Adrenal gland (tissue), 12 donors: ENCODE measurements around the gene MAPK13. TPM values are rescaled to one million over a fixed set of nuclear protein-coding genes. Genes with fewer than 3 reads are reported as not detected.

Experiments
- DNase-seq, 7 donors: peaks; one replicate each; pipeline ENCODE4 v3.0.0-alpha.2; 2019 to 2020
- H3K27ac ChIP-seq, 5 donors: fragments of 200-600 bp; sonication (generic) in 4 of 5; 1 replicate in 3 of 5; 2 replicates in 2 of 5; pipeline versions ENCODE4 v1.5.1 to v1.8.0; 2016 to 2020; ENCODE audit warnings: mild to moderate bottlenecking in 1 of 5
- H3K27me3 ChIP-seq: fragments of 200-600 bp; 2 replicates; pipeline ENCODE4 v1.8.0; 2021
- H3K36me3 ChIP-seq, 2 donors: fragments of 200-600 bp; replicated peaks in 1 of 2; 1 replicate in 1 of 2; 2 replicates in 1 of 2; pipeline versions ENCODE4 v1.5.1 to v1.8.0; 2018 to 2022
- H3K4me1 ChIP-seq, 2 donors: fragments of 200-600 bp; replicated peaks in 1 of 2; 1 replicate in 1 of 2; 2 replicates in 1 of 2; pipeline versions ENCODE4 v1.5.1 to v1.8.0; 2018 to 2021
- H3K4me3 ChIP-seq, 4 donors: fragments of 200-600 bp; sonication (generic) in 3 of 4; one replicate each; pipeline ENCODE4 v1.5.1; 2016 to 2018
- H3K9me3 ChIP-seq, 3 donors: fragments of 200-600 bp; sonication (generic) in 1 of 3; replicated peaks in 1 of 3; 1 replicate in 2 of 3; 2 replicates in 1 of 3; pipeline versions ENCODE4 v1.5.1 to v1.8.0; 2016 to 2021
- CTCF ChIP-seq, 6 experiments: fragments of 450-650 bp in 4 of 6; fragments of 200-600 bp in 2 of 6; sonication (generic) in 1 of 6; IDR thresholded peaks; 1 replicate in 5 of 6; 2 replicates in 1 of 6; pipeline versions ENCODE4 v1.5.1 to v1.8.0; 2016 to 2021; ENCODE audit warnings: antibody characterized with exemption in 6 of 6, mild to moderate bottlenecking in 2 of 6, moderate library complexity in 1 of 6
- POLR2A ChIP-seq, 2 donors: fragments of 450-650 bp; IDR thresholded peaks; one replicate each; pipeline ENCODE4 v1.6.1; 2017; ENCODE audit warnings: antibody characterized with exemption in 2 of 2, mild to moderate bottlenecking in 2 of 2, moderate library complexity in 1 of 2
- WGBS, 4 donors: extraction: QIAGEN DNeasy Blood & Tissue Kit in 2 of 4; methylation state at CpG; one replicate each; pipeline versions ENCODE4 v1.1.5 to v1.1.7; 2013 to 2017; 5-methylcytosine and 5-hydroxymethylcytosine counted together
- intact Hi-C, 2 donors: fragments of 100-400 bp; cut with DNase I; formaldehyde crosslinking; loops; one replicate each; pipeline versions ENCODE4 v1.14.1 to v1.15.0; 2022 to 2023
- polyA plus RNA-seq, 3 donors: library from polyadenylated mRNA; stranded (reverse); fragments of 200-250 nt in 2 of 3; fragments of 350-450 nt in 1 of 3; fragmentation: Illumina TruSeq in 1 of 3; extraction: RNeasy Lipid Tissue Mini Kit (QIAGEN cat#74804) in 1 of 3; gene quantifications; one replicate each; pipeline ENCODE4 v1.2.3, GENCODE V29; 2013 to 2014
- total RNA-seq, 9 donors: library from RNA; depleted of rRNA in 4 of 9; stranded (reverse); fragments of >200 nt in 4 of 9; fragments of 120-200 nt in 1 of 9; fragmentation: NEBNext Ultra II Directional in 1 of 9; extraction: Animal tissue kit (Norgen Biotek cat#: 25700) in 1 of 9; gene quantifications; one replicate each; pipeline versions ENCODE4 v1.1.0 to v1.2.4, GENCODE V29; 2013 to 2023
- donor health status: healthy with polysubstance abuse.
- donor health status: Bipolar disorder and iron deficiency.
- donor health status: DM: yes; HTN: yes; CAD: no.
- donor health status: DM: no; HTN: no; CAD: no.
- donor health status: DM: no; HTN: no; CAD: no.
- donor health status: DM: yes; HTN: yes; CAD: no.

Gene MAPK13
- total and polyA plus RNA-seq, 12 donors: 30.0 to 148 (median 83.4) TPM

GRCh38 chr6:36178544-36178943 is 48.2 kb downstream of the MAPK13 start:
- H3K36me3 ChIP-seq: no peaks in the 10 kb centered on the region
- TF ChIP-seq POLR2A (IDR thresholded peaks at IDR 0.05): no peak
- TF ChIP-seq CTCF (IDR thresholded peaks at IDR 0.05): no peak
- no peaks in the 10 kb centered on the region for H3K27me3 ChIP-seq
- H3K9me3 ChIP-seq: no peaks in the 10 kb centered on the region
- H3K4me3 ChIP-seq: no peak overlapping the region
- intact Hi-C loops: no loop called here
- DNase-seq: no peak
- H3K27ac ChIP-seq: no peak overlapping the region
- H3K4me1 ChIP-seq: no peaks in the 10 kb centered on the region

GRCh38 chr6:36180126-36180525 is 49.8 kb downstream of the MAPK13 start:
- Histone ChIP-seq H3K4me1 (no peaks in the 10 kb centered on the region), H3K9me3 (no peaks in the 10 kb centered on the region), H3K27me3 (no peaks in the 10 kb centered on the region), H3K36me3 (no peaks in the 10 kb centered on the region), H3K27ac (no peak overlapping the region), H3K4me3 (no peak overlapping the region)
- TF ChIP-seq CTCF (IDR thresholded peaks at IDR 0.05): no peak
- no peak for TF ChIP-seq POLR2A (IDR thresholded peaks at IDR 0.05)
- 91 to 100% (median 98%) methylated on average over 1 of the region's 1 CpG for WGBS, 4 donors
- intact Hi-C loops: no loop called here
- no peak for DNase-seq

GRCh38 chr6:36184311-36184710 is 54.0 kb downstream of the MAPK13 start:
- no peak for TF ChIP-seq POLR2A (IDR thresholded peaks at IDR 0.05)
- TF ChIP-seq CTCF (IDR thresholded peaks at IDR 0.05): no peak
- Histone ChIP-seq H3K4me1 (no peaks in the 10 kb centered on the region), H3K27me3 (no peaks in the 10 kb centered on the region), H3K9me3 (no peaks in the 10 kb centered on the region), H3K4me3 (no peak overlapping the region), H3K36me3 (no peaks in the 10 kb centered on the region), H3K27ac (no peak overlapping the region)
- DNase-seq: no peak
- intact Hi-C loops: no loop called here

DNA sequence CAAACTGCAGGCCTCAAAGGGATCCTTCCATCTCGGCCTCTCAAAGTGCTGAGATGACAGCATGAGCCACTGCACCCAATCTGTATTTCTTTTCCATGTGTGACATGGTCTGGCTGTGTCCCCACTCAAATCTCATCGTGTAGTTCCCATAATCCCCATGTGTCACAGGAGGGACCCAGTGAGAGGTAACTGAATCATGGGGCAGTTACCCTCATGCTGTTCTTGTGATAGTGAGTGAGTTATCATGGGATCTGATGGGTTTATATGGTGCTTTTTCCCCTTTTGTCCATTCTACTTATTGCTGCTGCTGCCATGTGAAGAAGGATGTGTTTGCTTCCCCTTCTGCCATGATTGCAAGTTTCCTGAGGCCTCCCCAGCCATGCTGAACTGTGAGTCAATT is 55.9 kb downstream of the MAPK13 start:
- H3K27me3 ChIP-seq: no peaks in the 10 kb centered on the region
- intact Hi-C loops: no loop called here
- H3K36me3 ChIP-seq: no peaks in the 10 kb centered on the region
- TF ChIP-seq POLR2A (IDR thresholded peaks at IDR 0.05): no peak
- no peak for TF ChIP-seq CTCF (IDR thresholded peaks at IDR 0.05)
- H3K9me3 ChIP-seq: no peaks in the 10 kb centered on the region
- no peak for DNase-seq
- 85 to 97% (median 94%) methylated on average over 2 of the region's 2 CpGs for WGBS, 4 donors
- no peaks in the 10 kb centered on the region for H3K4me1 ChIP-seq
- no peak overlapping the region for H3K4me3 ChIP-seq
- H3K27ac ChIP-seq: no peak overlapping the region
